Daoy (cell line): Measurements from ENCODE around the gene KDM2B. TPM values are rescaled to one million over a fixed set of nuclear protein-coding genes. Genes with fewer than 3 reads are reported as not detected.
A peak's percentile ranks its signal among the peaks of the same experiment; 100 is the strongest.

Experiments used
- DNase-seq: peaks from one replicate; pipeline ENCODE4 v3.0.0-alpha.2; 2015; ENCODE audit warnings: low read depth
- total RNA-seq: library from RNA; depleted of rRNA; stranded (reverse); fragments of >200 nt; shearing (Covaris generic); gene quantifications from 2 replicates; pipeline ENCODE4 v1.2.3, GENCODE V29; 2014

The KDM2B gene
- total RNA-seq, 1 experiment from 2014 or later, result 21.5 TPM

DNA sequence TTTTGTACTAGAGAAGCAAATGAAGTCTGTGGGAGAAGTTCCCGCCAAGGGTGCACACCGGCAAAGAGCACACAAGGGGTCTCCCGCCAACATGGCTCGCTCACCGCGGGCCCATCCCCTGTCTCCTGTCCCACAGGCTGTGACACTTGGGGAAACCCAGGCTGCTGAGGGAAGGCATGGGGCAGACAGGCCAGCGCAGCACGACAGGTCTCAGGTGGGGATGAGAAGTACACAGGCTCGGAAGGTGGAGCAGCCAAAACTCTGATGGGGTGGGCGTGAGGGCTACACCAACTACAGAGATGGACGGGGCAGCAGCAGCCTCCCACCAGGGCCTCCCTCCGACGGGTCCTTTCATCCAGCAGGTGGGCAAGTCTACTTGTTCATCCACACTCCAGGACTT is 116.5 kb downstream of the KDM2B start:
- no peak for DNase-seq

GRCh38 chr12:121461048-121461447 is 119.8 kb downstream of the KDM2B start:
- DNase-seq, result no peak

GRCh38 chr12:121456551-121456950 is 124.3 kb downstream of the KDM2B start:
- DNase-seq, result no peak

DNA sequence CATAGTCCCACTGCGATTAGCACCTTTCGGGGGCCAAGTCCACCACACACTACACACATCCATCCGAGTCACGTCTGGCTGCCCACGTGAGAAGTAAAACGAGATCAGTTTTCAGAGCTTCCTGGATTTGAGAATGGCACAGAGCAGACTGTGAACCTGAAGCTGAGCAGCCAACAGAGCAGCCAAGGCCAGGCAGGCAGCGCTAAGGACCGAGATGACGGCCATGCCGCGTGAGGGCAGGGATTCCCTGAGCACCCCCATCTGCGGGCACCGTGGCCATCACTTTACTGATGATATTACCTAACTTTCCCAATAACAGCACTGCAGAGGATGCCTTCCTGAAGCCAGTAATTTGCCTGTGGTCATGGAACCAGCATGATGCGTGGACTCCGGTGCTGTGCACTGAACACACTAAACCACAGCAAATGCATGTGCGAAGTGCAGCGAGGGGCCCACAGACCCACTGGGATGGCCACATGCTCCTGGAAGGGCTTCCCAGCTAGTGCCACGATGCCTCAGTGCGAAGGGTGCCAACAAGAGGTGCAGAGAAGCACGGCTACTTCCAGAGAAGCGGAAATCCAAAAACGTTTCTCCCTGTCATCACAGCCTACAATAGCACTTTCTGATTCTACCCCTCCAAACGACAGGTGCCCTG is 124.9 kb downstream of the KDM2B start:
- no peak for DNase-seq

- DNase-seq, result no peak
These were observed 125.9 kb downstream of the KDM2B start for GRCh38 chr12:121454921-121455320.

- no peak for DNase-seq
These were observed 127.2 kb downstream of the KDM2B start for GRCh38 chr12:121453629-121454028.

DNA sequence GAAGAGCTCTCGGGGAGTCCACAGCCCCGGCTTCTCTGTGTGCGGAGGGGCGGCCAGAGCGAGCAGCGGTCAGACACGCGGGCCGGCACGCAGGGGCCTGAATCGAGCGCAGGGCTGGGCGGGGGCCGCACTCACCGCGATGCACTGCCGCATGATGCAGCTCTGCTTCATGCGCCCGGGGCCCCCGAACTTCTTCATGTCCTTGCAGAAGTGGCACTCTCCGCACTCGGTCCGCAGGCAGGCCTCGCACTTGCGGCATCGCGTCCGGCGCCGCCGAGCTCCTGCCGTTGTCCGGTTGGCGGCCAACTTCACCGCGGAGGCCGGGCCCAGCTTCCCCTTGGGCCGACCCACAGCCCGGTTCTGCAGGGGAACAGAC is 127.8 kb downstream of the KDM2B start:
- no peak for DNase-seq

DNA sequence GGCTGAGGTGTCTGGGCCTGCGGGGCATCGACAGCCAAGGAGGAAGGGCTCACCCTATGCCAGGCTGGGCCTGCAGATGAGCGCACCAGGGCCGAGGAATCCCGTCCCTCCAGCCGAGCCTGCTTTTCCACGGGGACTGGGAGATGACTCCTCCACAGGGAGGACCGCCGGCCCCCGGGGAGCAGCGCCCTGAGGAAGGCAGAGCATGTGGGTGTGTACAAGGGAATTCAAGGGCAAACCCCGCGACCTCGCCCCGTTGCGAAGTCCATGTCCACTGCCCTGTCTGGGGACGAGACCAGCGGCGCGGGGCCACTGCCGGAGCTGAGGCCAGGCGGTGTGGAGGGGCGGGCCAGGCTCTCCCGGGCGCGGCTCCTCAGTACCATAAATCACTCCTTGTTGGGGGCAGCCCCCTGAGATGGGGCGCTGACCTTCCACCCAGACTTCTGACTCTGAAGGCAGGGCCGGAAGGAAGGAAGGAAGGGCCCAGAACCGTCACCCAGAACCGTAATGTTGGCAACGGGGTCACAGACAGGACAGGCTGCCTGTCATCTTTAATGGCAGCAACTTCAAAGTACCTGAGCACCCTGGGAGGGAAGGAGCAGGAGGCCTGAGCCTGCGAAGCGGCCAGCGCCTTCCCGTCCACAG is 128.4 kb downstream of the KDM2B start:
- DNase-seq, result no peak

DNA sequence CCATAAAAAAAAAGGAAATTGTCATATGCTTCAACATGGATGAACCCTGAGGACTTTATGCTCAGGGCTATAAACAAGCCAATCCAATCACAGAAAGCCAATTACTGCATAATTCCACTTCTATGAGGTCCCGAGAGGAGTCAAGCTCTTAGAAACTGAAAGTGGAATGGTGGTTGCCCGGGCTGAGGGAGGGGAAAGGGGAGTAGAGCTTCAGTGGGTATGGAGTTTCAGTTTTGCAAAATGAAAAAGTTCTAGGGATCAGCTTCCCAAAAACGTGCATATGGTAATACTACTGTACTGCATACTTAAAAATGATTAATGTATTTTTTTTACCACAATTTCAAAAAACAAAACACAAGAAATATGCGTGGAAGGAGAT is 128.9 kb downstream of the KDM2B start:
- no peak for DNase-seq

- DNase-seq, result no peak
These were observed 132.0 kb downstream of the KDM2B start for GRCh38 chr12:121448771-121449315.

- DNase-seq, result no peak
These were observed 134.1 kb downstream of the KDM2B start for GRCh38 chr12:121446750-121447149.

- no peak for DNase-seq
These were observed 136.0 kb downstream of the KDM2B start for GRCh38 chr12:121444842-121445202.

DNA sequence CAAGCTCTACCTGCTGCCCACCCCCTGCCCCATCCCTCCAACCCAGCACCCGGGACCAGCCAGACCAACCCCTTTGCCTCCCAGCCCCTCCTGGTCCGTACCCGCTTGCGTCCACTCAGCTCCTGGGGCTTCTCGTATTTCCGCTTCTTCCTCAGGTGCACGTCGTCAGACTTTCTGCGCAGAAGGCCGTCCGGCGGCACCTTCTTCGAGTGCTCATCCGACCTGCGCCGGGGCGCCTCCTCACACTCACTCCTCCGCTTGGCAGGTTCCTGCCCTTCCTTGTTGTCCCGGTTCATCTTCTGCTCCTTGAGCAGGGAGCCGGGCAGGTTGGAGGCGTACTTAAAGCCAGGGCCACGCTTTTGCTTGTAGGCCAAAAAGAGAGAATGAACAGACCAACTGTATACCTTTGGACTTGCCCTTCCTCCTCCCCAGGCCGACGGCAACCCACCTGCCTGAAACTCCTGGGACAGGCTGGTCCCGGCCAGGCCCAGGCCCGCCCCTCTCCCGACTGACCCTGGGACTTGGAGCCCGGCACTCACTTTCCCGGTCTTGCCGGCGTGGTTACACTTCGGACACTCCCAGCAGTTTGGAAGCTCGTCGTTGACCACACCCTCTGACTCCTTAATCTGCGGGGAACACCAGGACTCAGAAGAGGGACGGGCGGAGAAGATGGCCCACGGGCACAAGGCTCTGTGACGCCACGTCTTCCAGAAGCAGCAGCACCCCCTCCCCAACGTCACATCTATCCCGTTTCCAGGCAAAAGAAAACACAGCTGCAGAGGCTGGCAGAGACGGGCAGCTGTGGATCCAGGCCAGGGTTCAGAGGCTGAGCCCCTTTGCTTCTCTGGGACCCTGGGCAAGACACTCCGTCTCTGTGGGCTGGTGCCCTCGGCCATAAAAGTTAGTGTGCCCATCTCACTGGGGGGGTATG is 136.6 kb downstream of the KDM2B start:
- DNase-seq, result no peak

- DNase-seq, result peak; percentile 84
These were observed 137.5 kb downstream of the KDM2B start for GRCh38 chr12:121443193-121443870.

DNA sequence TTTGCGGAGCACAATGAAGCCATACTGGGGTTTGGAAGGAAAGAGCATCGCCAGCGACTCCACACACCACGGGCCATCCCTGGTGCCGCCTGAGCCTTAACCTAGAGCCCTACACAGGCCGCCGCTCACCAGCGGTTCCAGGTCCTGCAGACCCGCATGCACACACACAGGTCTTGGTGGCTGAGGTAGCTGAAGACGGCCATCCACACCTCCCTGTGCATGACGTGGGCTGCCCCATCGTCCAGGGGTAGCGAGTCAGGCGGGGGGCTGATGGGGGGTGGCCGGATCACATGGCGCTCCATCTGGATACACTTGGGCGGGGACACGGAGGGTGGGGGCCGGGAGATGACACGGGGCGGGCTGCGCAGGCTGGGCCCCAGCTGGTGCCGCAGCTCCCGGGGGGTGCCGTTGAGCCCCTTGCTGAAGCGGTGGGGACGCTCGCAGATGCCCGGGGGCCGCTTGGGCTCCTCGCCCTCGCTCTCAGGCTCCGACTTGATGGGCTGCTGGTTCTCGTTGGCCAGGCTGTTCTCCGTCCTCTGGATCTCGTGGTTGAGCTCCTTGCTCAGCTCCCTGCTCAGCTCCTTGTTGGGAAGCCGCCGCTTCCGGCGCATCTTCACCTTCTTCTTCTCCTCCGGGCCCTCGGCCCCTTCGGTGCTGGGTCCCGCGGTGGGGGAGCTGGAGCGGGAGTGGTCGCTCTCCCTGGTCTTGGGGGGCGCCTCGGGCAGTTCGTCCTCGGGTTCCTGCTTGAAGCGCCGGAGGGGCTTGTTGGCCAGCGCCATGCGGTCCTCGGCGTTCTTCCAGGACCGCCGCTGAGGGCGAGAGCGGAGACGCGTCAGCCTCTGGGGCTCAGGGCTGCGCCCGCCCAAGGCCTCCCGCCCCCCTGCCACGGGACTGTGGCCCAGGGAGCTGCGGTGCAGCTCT is 138.5 kb downstream of the KDM2B start:
- no peak for DNase-seq

- peak; percentile 42 for DNase-seq
These were observed 139.3 kb downstream of the KDM2B start for GRCh38 chr12:121441555-121441954.

DNA sequence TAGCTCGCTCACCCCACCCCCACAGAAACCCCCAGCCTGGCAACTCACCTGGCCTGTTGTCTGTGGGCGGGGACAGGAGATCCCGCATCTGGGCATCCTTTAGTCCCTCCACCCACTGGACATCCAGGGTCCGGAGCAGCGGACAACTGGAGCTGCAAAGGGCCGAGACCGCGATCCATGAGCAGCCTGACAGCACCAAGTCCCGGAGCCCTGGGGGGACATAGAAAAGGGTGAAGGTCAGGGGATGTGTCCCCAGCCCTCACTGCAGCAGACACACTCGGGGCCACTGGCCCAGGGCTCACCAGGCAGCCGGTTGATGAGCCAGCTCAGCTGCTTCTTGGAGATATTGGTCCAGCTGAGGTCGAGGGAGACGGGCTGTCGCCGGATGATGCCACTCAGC is 140.1 kb downstream of the KDM2B start:
- DNase-seq, result no peak

GRCh38 chr12:121439715-121440114 is 141.1 kb downstream of the KDM2B start:
- DNase-seq, result no peak

- DNase-seq, result no peak
These were observed 141.9 kb downstream of the KDM2B start for GRCh38 chr12:121438905-121439304.

GRCh38 chr12:121436706-121437105 is 144.1 kb downstream of the KDM2B start:
- no peak for DNase-seq
